ENCODE measurements around the gene NADSYN1.
A peak's percentile ranks its signal among the peaks of the same experiment; 100 is the strongest.

Gene NADSYN1

DNA sequence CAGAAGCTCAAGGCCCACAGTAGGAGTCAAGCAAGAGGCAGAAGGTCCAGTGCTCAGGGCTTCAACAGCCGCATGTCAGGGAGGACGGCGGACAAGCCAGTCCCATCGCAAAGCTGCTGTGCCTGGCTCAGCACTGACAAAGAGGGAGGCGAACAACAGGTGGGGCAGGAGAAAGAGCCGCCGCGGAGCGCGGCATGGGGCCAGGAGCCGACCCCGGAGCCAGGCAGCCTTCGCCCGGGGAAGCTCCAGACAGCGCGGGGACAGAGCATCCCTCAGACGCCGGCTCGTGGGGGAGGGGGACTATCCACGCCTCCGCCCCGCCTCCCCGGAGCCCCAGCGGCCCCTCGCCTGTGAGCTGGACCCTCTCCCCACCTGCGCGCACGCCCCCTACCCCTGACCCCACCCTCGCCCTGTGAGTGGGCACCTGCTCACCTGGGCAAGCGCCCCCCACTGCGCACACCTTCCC lies 5.2 kb upstream of the NADSYN1 start:
- Histone ChIP-seq H3K9me2 (replicated peaks; ENCODE audit: insufficient read depth, low read length) (no peaks in the 10 kb centered on the region), H3K9me3 (ENCODE audit: insufficient read depth, low read length) (no peaks in the 10 kb centered on the region), H3K27me3 (ENCODE audit: low read length) (no peaks in the 10 kb centered on the region), H3K79me2 (ENCODE audit: insufficient read depth, low read length) (peaks cover 18% of the 10 kb centered on the region; the same call in 1 of the 2 replicates), H3F3A (ENCODE audit: insufficient read depth) (peaks cover 31% of the 10 kb centered on the region), H3K4me3 (ENCODE audit: insufficient read depth, low read length, poor library complexity, severe bottlenecking) (peak overlapping the region; percentile 73), H3K9ac (ENCODE audit: low read length) (peak overlapping the region; percentile 67), H3K4me2 (ENCODE audit: low read depth, low read length, poor library complexity, severe bottlenecking) (peak overlapping the region; percentile 83), H3K27ac (ENCODE audit: low read depth, low read length) (peak overlapping the region; percentile 53), H3K36me3 (ENCODE audit: low read length) (peaks cover 12% of the 10 kb centered on the region), H2AFZ (ENCODE audit: low read depth, low read length, severe bottlenecking) (peak overlapping the region; percentile 52), H4K20me1 (ENCODE audit: low read depth, low read length) (no peaks in the 10 kb centered on the region)
- TF ChIP-seq EZH2phosphoT487 (conservative IDR thresholded peaks at IDR 0.05; ENCODE audit: low read length) = no peak
- TF ChIP-seq, protein P1, sequence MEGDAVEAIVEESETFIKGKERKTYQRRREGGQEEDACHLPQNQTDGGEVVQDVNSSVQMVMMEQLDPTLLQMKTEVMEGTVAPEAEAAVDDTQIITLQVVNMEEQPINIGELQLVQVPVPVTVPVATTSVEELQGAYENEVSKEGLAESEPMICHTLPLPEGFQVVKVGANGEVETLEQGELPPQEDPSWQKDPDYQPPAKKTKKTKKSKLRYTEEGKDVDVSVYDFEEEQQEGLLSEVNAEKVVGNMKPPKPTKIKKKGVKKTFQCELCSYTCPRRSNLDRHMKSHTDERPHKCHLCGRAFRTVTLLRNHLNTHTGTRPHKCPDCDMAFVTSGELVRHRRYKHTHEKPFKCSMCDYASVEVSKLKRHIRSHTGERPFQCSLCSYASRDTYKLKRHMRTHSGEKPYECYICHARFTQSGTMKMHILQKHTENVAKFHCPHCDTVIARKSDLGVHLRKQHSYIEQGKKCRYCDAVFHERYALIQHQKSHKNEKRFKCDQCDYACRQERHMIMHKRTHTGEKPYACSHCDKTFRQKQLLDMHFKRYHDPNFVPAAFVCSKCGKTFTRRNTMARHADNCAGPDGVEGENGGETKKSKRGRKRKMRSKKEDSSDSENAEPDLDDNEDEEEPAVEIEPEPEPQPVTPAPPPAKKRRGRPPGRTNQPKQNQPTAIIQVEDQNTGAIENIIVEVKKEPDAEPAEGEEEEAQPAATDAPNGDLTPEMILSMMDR (IDR thresholded peaks at IDR 0.05; ENCODE audit: insufficient read depth, low read length, poor library complexity, severe bottlenecking) = no peak

DNA sequence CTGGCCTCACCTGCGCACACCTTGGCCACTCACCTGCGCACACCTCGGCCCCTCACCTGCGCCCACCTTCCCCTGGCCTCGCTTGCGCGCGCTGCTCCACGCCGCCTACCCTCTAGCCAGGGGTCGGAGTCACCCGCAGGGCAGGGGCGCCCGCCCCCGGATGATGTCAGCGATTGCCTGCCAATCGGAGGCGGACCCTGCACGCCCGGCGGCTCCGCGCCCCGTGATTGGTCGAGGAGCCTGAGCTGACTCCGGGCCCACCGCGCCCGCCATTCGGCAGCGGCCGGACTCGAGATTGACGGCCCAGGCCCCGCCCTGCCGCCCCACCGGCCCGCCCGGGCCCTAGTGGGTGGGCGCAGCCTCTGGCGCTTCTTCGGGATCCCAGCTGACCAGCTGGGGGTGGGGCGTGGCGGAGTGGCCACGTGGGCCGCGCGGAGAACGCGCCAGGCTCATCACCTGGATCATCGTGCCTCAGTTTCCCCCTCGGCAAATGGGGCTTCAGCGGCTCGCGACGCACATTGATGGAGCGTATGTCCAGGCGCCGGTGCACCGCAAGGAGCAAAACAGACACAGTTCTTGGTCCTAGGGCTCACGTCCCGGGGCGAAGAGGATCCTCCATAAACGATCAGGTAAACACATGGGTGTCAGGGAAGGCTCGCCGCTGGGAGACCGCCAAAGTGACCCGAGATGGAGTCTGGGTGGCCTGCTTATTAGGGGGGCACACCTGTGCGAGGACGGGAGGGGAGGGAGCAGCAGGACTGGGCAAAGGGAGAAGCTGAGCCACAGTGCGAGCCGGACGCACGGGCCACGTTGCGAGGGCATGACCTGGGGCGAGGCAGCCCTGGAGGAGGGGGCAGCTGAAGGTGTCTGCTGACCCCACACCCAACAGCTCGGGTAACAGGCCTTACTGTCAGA lies 4.5 kb upstream of the NADSYN1 start, which contains the start of gene DHCR7:
TSS of gene DHCR7 (minus strand) at position 137 of the 915 bp plus-strand sequence. CDS start 3,441 bp downstream, outside the sequence.
- Histone ChIP-seq H3K4me3 (ENCODE audit: insufficient read depth, low read length, poor library complexity, severe bottlenecking) (peak within 1 kb of the TSS; percentile 73), H3K27me3 (ENCODE audit: low read length) (no peaks in the 10 kb centered on the region), H3F3A (ENCODE audit: insufficient read depth) (peaks cover 31% of the 10 kb centered on the region), H2AFZ (ENCODE audit: low read depth, low read length, severe bottlenecking) (peak within 1 kb of the TSS; percentile 83), H3K27ac (ENCODE audit: low read depth, low read length) (peak within 1 kb of the TSS; percentile 53), H3K4me2 (ENCODE audit: low read depth, low read length, poor library complexity, severe bottlenecking) (peak within 1 kb of the TSS; percentile 93), H3K9ac (ENCODE audit: low read length) (peak within 1 kb of the TSS; percentile 67), H3K36me3 (ENCODE audit: low read length) (peaks cover 12% of the 10 kb centered on the region), H3K9me2 (replicated peaks; ENCODE audit: insufficient read depth, low read length) (no peaks in the 10 kb centered on the region), H3K79me2 (ENCODE audit: insufficient read depth, low read length) (peaks cover 22% of the 10 kb centered on the region), H4K20me1 (ENCODE audit: low read depth, low read length) (no peaks in the 10 kb centered on the region), H3K9me3 (ENCODE audit: insufficient read depth, low read length) (no peaks in the 10 kb centered on the region)
- TF ChIP-seq EZH2phosphoT487 (conservative IDR thresholded peaks at IDR 0.05; ENCODE audit: low read length) = no peak
- TF ChIP-seq, protein P1 (IDR thresholded peaks at IDR 0.05; ENCODE audit: insufficient read depth, low read length, poor library complexity, severe bottlenecking) = no peak

GRCh38 chr11:71449596-71449995 lies 3.4 kb upstream of the NADSYN1 start:
- H3K79me2 ChIP-seq (ENCODE audit: insufficient read depth, low read length) = peaks cover 28% of the 10 kb centered on the region
- peak overlapping the region; percentile 73 for H3K4me3 ChIP-seq (ENCODE audit: insufficient read depth, low read length, poor library complexity, severe bottlenecking)
- H4K20me1 ChIP-seq (ENCODE audit: low read depth, low read length) = no peaks in the 10 kb centered on the region
- no peaks in the 10 kb centered on the region for H3K9me3 ChIP-seq (ENCODE audit: insufficient read depth, low read length)
- H3K36me3 ChIP-seq (ENCODE audit: low read length) = peaks cover 12% of the 10 kb centered on the region
- 0 out of 2 replicates have a peak overlapping the region, but pooled peaks have one; percentile 4 for H3K27ac ChIP-seq (ENCODE audit: low read depth, low read length)
- TF ChIP-seq EZH2phosphoT487 (conservative IDR thresholded peaks at IDR 0.05; ENCODE audit: low read length) = no peak
- TF ChIP-seq, protein P1 (IDR thresholded peaks at IDR 0.05; ENCODE audit: insufficient read depth, low read length, poor library complexity, severe bottlenecking) = no peak
- H3K27me3 ChIP-seq (ENCODE audit: low read length) = no peaks in the 10 kb centered on the region
- H3K9me2 ChIP-seq (replicated peaks; ENCODE audit: insufficient read depth, low read length) = no peaks in the 10 kb centered on the region
- peak overlapping the region; percentile 67 for H3K9ac ChIP-seq (ENCODE audit: low read length)
- peak overlapping the region; percentile 93 for H3K4me2 ChIP-seq (ENCODE audit: low read depth, low read length, poor library complexity, severe bottlenecking)
- no peak overlapping the region for H2AFZ ChIP-seq (ENCODE audit: low read depth, low read length, severe bottlenecking)
- peaks cover 31% of the 10 kb centered on the region for H3F3A ChIP-seq (ENCODE audit: insufficient read depth)

Data from SU-DHL-6 (cell line).